ENCODE data around the gene OVCA2.

OVCA2 gene

GRCh38 chr17:2087597-2088211 is 45.9 kb downstream of the OVCA2 start:
- no peak for DNase-seq (ENCODE audit: low spot score)

GRCh38 chr17:2089021-2089422 is 47.2 kb downstream of the OVCA2 start:
- DNase-seq (ENCODE audit: low spot score): no peak

GRCh38 chr17:2090210-2090641 is 48.4 kb downstream of the OVCA2 start:
- DNase-seq (ENCODE audit: low spot score): no peak

- DNase-seq (ENCODE audit: low spot score): no peak
Measured at GRCh38 chr17:2090804-2091534, 49.1 kb downstream of the OVCA2 start.

- no peak for DNase-seq (ENCODE audit: low spot score)
Measured at GRCh38 chr17:2092253-2092652, 50.4 kb downstream of the OVCA2 start.

Measured in left forelimb (tissue), 1 donor.